NT2/D1 (cell line): ENCODE measurements around the gene KBTBD8.
A peak's percentile ranks its signal among the peaks of the same experiment; 100 is the strongest.

Experiments
- DNase-seq: peaks from one replicate; pipeline ENCODE4 v3.0.0-alpha.2; 2011; ENCODE audit warnings: low read depth, low spot score
- H3K27me3 ChIP-seq: 2 replicates; pipeline ENCODE4 v1.6.0; 2011; ENCODE audit warnings: mild to moderate bottlenecking; ENCODE audit not compliant: insufficient read length, insufficient read depth
- H3K36me3 ChIP-seq: 2 replicates; pipeline ENCODE4 v1.6.1; 2011; ENCODE audit warnings: mild to moderate bottlenecking, low read length, mixed read lengths; ENCODE audit not compliant: insufficient read depth, insufficient read length
- H3K4me1 ChIP-seq: 2 replicates; pipeline ENCODE4 v1.5.1; 2011; ENCODE audit not compliant: insufficient read depth, insufficient read length
- H3K4me3 ChIP-seq: 2 replicates; pipeline ENCODE4 v1.5.1; 2011; ENCODE audit warnings: low read depth; ENCODE audit not compliant: insufficient read length
- H3K9ac ChIP-seq: 2 replicates; pipeline ENCODE4 v1.6.0; 2011; ENCODE audit warnings: low read depth; ENCODE audit not compliant: insufficient read length
- H3K9me3 ChIP-seq: 2 replicates; pipeline ENCODE4 v1.5.1; 2011; ENCODE audit warnings: mild to moderate bottlenecking, low read length; ENCODE audit not compliant: insufficient read depth
- SUZ12 ChIP-seq: IDR thresholded peaks from 2 replicates; pipeline ENCODE4 v1.6.1; 2011; ENCODE audit not compliant: insufficient read length, insufficient read depth; ENCODE audit errors: extremely low read depth
- YY1 ChIP-seq: IDR thresholded peaks from 2 replicates; pipeline ENCODE4 v1.6.1; 2011; ENCODE audit not compliant: insufficient read length, insufficient read depth
- ZNF274 ChIP-seq: IDR thresholded peaks from 2 replicates; pipeline ENCODE4 v1.6.1; 2011; ENCODE audit warnings: mild to moderate bottlenecking, low read depth, low read length

KBTBD8 gene

DNA sequence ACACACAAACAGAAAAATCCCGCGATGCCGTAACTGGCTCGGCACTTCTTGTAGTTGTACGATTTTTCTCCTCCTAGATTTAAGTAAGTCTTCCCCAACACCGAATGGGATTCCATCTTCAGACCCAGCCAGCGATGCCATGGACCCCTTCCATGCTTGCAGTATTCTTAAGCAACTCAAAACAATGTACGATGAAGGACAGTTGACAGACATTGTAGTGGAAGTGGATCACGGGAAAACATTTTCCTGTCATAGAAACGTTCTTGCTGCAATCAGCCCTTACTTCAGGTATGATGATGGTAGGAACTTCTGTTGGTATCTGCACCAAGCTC lies 763 bp downstream of the KBTBD8 start:
- TF ChIP-seq SUZ12 (no peak), YY1 (no peak), ZNF274 (no peak)
- H3K4me3 ChIP-seq = peak overlapping the region; percentile 90
- peaks cover 2% of the 10 kb centered on the region for H3K4me1 ChIP-seq
- peak overlapping the region; percentile 84 for H3K9ac ChIP-seq
- no peak for DNase-seq
- no peaks in the 10 kb centered on the region for H3K9me3 ChIP-seq
- H3K27me3 ChIP-seq = peaks cover 7% of the 10 kb centered on the region
- peaks cover 17% of the 10 kb centered on the region for H3K36me3 ChIP-seq

DNA sequence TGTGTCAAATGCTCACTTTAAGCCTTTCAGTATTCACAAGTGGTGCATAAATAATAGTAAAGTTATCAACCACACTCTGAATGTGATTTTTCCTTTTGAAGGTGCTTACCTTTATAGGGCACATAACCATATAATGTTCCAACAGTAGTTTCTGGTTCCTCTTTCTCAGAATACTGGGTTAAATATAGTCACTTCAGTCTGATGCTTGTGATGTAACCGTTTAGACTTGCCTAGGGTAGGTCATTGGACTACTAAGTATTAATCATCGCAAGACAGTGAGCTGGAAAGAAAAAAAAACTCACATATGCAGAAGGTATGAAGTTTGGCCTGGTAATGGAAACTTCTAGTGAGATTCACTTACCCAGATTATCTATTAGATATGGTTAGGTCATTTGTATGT lies 1.9 kb downstream of the KBTBD8 start:
- Histone ChIP-seq H3K4me3 (no peak overlapping the region), H3K9me3 (no peaks in the 10 kb centered on the region), H3K9ac (no peak overlapping the region), H3K36me3 (peaks cover 26% of the 10 kb centered on the region), H3K4me1 (peaks cover 2% of the 10 kb centered on the region), H3K27me3 (peaks cover 7% of the 10 kb centered on the region)
- TF ChIP-seq YY1 (no peak), SUZ12 (no peak), ZNF274 (no peak)
- no peak for DNase-seq

DNA sequence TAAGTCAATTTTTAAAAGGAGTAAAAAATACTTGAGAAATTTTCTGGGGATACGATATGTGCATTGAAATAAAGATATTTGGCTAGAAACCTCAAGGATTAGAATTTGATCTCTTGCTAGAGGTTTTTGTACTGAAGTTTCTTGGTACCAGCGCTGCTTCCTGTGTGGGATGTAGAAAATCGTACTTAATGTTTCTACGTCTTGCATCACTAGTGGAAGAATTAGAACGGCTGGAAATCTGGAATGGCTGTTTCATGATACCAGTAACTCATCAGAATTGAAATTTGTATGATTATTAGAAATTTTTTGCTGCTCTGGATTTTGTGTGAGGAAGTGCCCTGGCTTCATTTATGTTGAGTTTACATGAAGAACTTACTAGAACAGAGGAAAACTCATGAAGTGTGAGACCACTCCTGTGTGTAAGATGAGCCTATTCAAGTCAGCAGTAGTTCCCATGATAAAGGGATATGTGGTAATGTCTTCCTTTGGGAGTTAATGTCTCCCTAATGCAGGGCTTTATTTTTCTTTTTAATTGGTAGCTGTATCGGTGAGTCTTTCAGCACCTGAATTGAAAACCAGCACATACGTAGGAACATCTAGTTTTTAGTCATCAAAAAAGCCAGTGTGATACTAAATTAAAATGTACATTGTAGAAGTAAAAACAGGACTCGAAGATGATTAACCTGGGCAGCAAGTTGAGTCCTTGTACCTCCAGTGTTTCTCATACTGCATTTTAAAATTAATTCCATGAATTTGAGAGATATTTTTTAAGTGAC lies 3.2 kb downstream of the KBTBD8 start:
- TF ChIP-seq SUZ12 (no peak), YY1 (no peak), ZNF274 (no peak)
- no peak overlapping the region for H3K9ac ChIP-seq

DNA sequence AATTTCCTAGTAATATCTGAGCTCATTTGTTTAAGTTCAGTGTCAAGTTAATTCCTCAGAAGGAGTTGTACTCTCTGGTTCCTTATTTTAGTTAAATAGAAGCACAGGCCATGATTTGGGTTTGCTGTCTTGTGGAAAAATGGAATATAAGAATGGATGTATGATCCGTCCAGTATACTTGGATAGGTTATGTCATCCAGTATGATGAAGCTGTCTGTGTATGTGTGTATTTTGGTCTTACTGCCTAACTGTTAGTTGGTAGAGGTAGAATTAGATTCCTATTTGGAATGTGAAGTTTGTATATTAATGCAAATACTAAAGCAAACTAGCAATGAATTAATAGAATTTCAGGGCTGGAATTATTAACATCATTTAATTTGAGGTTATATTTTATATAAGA lies 7.9 kb downstream of the KBTBD8 start:
- no peaks in the 10 kb centered on the region for H3K4me1 ChIP-seq
- H3K36me3 ChIP-seq = peaks cover 48% of the 10 kb centered on the region
- H3K4me3 ChIP-seq = no peak overlapping the region

More for the DNA sequence above, 3.2 kb downstream of the KBTBD8 start:
- Histone ChIP-seq H3K4me1 (peaks cover 2% of the 10 kb centered on the region), H3K4me3 (no peak overlapping the region), H3K9me3 (no peaks in the 10 kb centered on the region), H3K36me3 (peaks cover 31% of the 10 kb centered on the region), H3K27me3 (peaks cover 7% of the 10 kb centered on the region)
- no peak for DNase-seq

DNA sequence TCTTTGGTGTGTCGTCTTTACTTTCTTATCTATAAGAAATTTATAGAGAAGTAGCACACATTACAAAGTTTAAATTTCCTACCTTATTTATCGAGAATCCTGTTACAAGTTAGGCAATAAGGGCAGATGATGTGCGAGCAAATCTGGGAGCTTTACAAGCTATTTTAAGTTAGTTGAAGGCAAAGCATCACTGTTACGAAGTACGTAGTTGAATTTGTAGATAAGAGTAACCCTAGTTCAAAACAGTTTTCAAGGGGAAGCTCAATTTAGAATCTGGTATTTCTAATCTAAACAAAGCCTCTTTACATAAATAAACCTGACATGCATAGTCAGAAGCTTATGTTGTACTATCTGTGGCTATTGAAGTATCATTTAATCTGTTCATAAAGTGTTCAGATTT lies 8.4 kb downstream of the KBTBD8 start:
- Histone ChIP-seq H3K27me3 (no peaks in the 10 kb centered on the region), H3K4me3 (no peak overlapping the region), H3K9me3 (no peaks in the 10 kb centered on the region), H3K4me1 (no peaks in the 10 kb centered on the region), H3K36me3 (peaks cover 43% of the 10 kb centered on the region), H3K9ac (no peak overlapping the region)
- TF ChIP-seq ZNF274 (no peak), SUZ12 (no peak), YY1 (no peak)
- no peak for DNase-seq

More for the DNA sequence above, 7.9 kb downstream of the KBTBD8 start:
- Histone ChIP-seq H3K27me3 (no peaks in the 10 kb centered on the region), H3K9me3 (no peaks in the 10 kb centered on the region), H3K9ac (no peak overlapping the region)
- DNase-seq = no peak
- TF ChIP-seq YY1 = no peak
- no peak for TF ChIP-seq SUZ12
- no peak for TF ChIP-seq ZNF274

DNA sequence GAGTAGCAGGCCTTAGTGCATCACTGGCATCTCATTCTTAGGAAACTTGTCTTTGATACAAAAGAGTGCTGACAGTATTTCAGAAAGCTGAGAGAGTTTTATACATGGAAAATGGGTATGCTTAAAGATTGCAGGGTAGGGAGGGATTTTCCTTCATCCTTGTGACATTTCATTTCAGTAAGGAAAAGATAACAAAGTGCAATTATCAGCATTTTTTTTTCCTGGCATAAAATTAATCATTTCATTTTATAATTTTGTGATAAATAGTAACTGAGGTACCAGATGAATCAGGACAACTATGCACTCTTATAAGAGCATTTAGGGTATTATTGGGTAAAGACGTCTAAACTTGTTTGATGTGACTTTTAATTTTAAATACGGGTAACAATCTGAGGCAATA lies 10.3 kb downstream of the KBTBD8 start:
- H3K27me3 ChIP-seq = no peaks in the 10 kb centered on the region
- DNase-seq = no peak
- peaks cover 37% of the 10 kb centered on the region for H3K36me3 ChIP-seq
- no peak overlapping the region for H3K9ac ChIP-seq
- TF ChIP-seq ZNF274 (no peak), SUZ12 (no peak), YY1 (no peak)
- H3K4me1 ChIP-seq = no peaks in the 10 kb centered on the region
- H3K4me3 ChIP-seq = no peak overlapping the region
- no peaks in the 10 kb centered on the region for H3K9me3 ChIP-seq

DNA sequence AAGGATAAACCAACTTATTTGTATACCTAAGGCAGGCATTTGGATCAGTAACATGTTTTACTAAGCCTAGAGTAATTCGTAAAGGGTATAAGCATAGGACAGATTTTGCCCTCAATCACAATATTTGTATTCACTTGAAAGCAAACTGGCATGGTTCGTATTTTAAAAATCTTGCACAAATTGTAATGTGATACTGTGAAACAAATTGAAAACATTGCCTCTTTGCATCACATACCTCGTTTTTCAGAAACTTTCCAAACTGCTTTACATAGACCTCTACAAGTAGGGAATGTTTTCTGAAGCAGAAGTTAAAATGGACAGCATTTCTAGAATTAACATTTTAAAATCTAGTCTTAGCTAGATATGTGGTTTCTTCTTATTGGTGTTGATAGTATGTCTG lies 11.6 kb downstream of the KBTBD8 start:
- TF ChIP-seq SUZ12 = no peak
- no peak for TF ChIP-seq YY1
- no peak for TF ChIP-seq ZNF274
- H3K9ac ChIP-seq = no peak overlapping the region
- H3K4me3 ChIP-seq = no peak overlapping the region
- no peaks in the 10 kb centered on the region for H3K9me3 ChIP-seq
- H3K4me1 ChIP-seq = no peaks in the 10 kb centered on the region
- H3K27me3 ChIP-seq = no peaks in the 10 kb centered on the region
- no peak for DNase-seq
- peaks cover 25% of the 10 kb centered on the region for H3K36me3 ChIP-seq
